SU-DHL-6 (cell line): Measurements from ENCODE around the gene CNTN4.

Source experiments
- H2AFZ ChIP-seq: fragments of 200-600 bp; sonication (generic); 2 replicates; pipeline ENCODE4 v1.6.1; 2014; ENCODE audit warnings: low read depth, mild to moderate bottlenecking, moderate library complexity, mixed read lengths, antibody characterized with exemption, low read length; ENCODE audit not compliant: severe bottlenecking
- H3F3A ChIP-seq: fragments of 200-600 bp; shearing (Covaris generic); 2 replicates; pipeline ENCODE4 v1.6.0; 2016; ENCODE audit warnings: antibody characterized with exemption, mild to moderate bottlenecking; ENCODE audit not compliant: insufficient read depth
- H3K27ac ChIP-seq: fragments of 200-600 bp; sonication (generic); 2 replicates; pipeline ENCODE4 v1.5.1; 2016; ENCODE audit warnings: low read depth, mild to moderate bottlenecking, low read length, moderate library complexity, mixed read lengths
- H3K27me3 ChIP-seq: fragments of 200-600 bp; sonication (generic), shearing (Covaris generic); 2 replicates; pipeline ENCODE4 v1.6.0; 2014; ENCODE audit warnings: mild to moderate bottlenecking, low read length
- H3K36me3 ChIP-seq: fragments of 200-600 bp; sonication (generic); 2 replicates; pipeline ENCODE4 v1.6.1; 2014; ENCODE audit warnings: mild to moderate bottlenecking, low read length, mixed read lengths
- H3K4me2 ChIP-seq: fragments of 300-600, 200-600 bp; shearing (Covaris generic), sonication (generic); 2 replicates; pipeline ENCODE4 v1.6.0; 2014; ENCODE audit warnings: low read length, low read depth, mild to moderate bottlenecking; ENCODE audit not compliant: poor library complexity, severe bottlenecking
- H3K4me3 ChIP-seq: fragments of 200-600 bp; sonication (generic); 2 replicates; pipeline ENCODE4 v1.5.1; 2014; ENCODE audit warnings: antibody characterized with exemption, low read length, mild to moderate bottlenecking, mixed read lengths; ENCODE audit not compliant: insufficient read depth, poor library complexity, severe bottlenecking
- H3K79me2 ChIP-seq: fragments of 200-600 bp; sonication (generic); 2 replicates; pipeline ENCODE4 v1.6.1; 2014; ENCODE audit warnings: mild to moderate bottlenecking, low read length, moderate library complexity; ENCODE audit not compliant: insufficient read depth
- H3K9ac ChIP-seq: fragments of 200-600 bp; sonication (generic); 2 replicates; pipeline ENCODE4 v1.7.0; 2014; ENCODE audit warnings: mild to moderate bottlenecking, low read length
- H3K9me2 ChIP-seq: fragments of 200-600 bp; sonication (generic); replicated peaks from 2 replicates; pipeline ENCODE4 v1.6.1; 2014; ENCODE audit warnings: low read length; ENCODE audit not compliant: insufficient read depth
- H3K9me3 ChIP-seq: fragments of 200-600 bp; sonication (generic); 2 replicates; pipeline ENCODE4 v1.6.1; 2014; ENCODE audit warnings: low read length, mixed read lengths; ENCODE audit not compliant: insufficient read depth
- H4K20me1 ChIP-seq: fragments of 200-600 bp; sonication (generic); 2 replicates; pipeline ENCODE4 v1.6.1; 2014; ENCODE audit warnings: low read depth, mild to moderate bottlenecking, antibody characterized with exemption, low read length, moderate library complexity, mixed read lengths
- CTCF ChIP-seq: fragments of 200-600 bp; sonication (generic); IDR thresholded peaks from one replicate; pipeline ENCODE4 v1.5.1; 2017; ENCODE audit warnings: antibody characterized with exemption, mild to moderate bottlenecking, low read length, moderate library complexity; ENCODE audit not compliant: insufficient read depth, poor library complexity, severe bottlenecking
- EZH2phosphoT487 ChIP-seq: fragments of 200-600 bp; sonication (generic), shearing (Covaris generic); conservative IDR thresholded peaks from 2 replicates; pipeline ENCODE4 v1.6.1; 2018; ENCODE audit warnings: mild to moderate bottlenecking, antibody characterized with exemption, low read length, moderate library complexity, mixed read lengths

The CNTN4 gene

GRCh38 chr3:3071136-3071535 is 972.5 kb downstream of the CNTN4 start:
- no peaks in the 10 kb centered on the region for H3K79me2 ChIP-seq

GRCh38 chr3:3074551-3075257 is 976.0 kb downstream of the CNTN4 start:
- Histone ChIP-seq H3K79me2 (no peaks in the 10 kb centered on the region), H2AFZ (no peak overlapping the region)
- TF ChIP-seq CTCF (no peak), EZH2phosphoT487 (no peak)

More at GRCh38 chr3:3071136-3071535, 972.5 kb downstream of the CNTN4 start:
- Histone ChIP-seq H3K4me3 (no peak overlapping the region), H3K27me3 (no peaks in the 10 kb centered on the region), H3K36me3 (no peaks in the 10 kb centered on the region), H3F3A (no peaks in the 10 kb centered on the region), H4K20me1 (no peaks in the 10 kb centered on the region), H3K9ac (no peak overlapping the region), H3K27ac (no peak overlapping the region), H3K4me2 (no peak overlapping the region), H3K9me3 (no peaks in the 10 kb centered on the region), H3K9me2 (no peaks in the 10 kb centered on the region), H2AFZ (no peak overlapping the region)
- no peak for TF ChIP-seq EZH2phosphoT487
- no peak for TF ChIP-seq CTCF

DNA sequence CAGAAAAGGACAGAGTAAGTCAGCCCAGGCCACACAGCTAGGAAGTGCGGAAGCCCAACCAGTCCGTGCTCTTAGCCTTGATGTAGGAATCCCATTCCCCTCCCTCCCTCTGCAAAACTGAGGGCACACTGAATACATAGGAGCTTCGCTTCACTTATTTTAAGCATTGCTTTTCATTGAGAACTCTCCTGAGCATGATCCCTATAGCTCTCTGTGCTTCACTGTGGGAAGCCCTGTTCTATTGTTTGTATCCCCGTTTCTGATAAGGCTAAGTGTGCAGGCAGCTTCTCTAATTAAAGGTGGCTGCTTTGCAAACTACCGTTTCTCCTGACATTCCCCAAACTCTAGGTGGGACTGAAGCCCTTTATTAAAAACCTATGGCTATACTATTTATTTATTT is 981.6 kb downstream of the CNTN4 start:
- H2AFZ ChIP-seq, result no peak overlapping the region
- H3F3A ChIP-seq, result no peaks in the 10 kb centered on the region
- H3K36me3 ChIP-seq, result no peaks in the 10 kb centered on the region
- no peak overlapping the region for H3K4me3 ChIP-seq
- H3K9me3 ChIP-seq, result no peaks in the 10 kb centered on the region
- H3K27me3 ChIP-seq, result no peaks in the 10 kb centered on the region
- no peak overlapping the region for H3K27ac ChIP-seq
- no peaks in the 10 kb centered on the region for H4K20me1 ChIP-seq
- H3K9me2 ChIP-seq, result no peaks in the 10 kb centered on the region
- TF ChIP-seq CTCF (no peak), EZH2phosphoT487 (no peak)
- H3K9ac ChIP-seq, result no peak overlapping the region
- H3K4me2 ChIP-seq, result no peak overlapping the region
- H3K79me2 ChIP-seq, result no peaks in the 10 kb centered on the region

More at GRCh38 chr3:3074551-3075257, 976.0 kb downstream of the CNTN4 start:
- no peak overlapping the region for H3K27ac ChIP-seq
- H3K4me3 ChIP-seq, result no peak overlapping the region
- H4K20me1 ChIP-seq, result no peaks in the 10 kb centered on the region
- H3K36me3 ChIP-seq, result no peaks in the 10 kb centered on the region
- no peaks in the 10 kb centered on the region for H3K9me3 ChIP-seq
- no peak overlapping the region for H3K4me2 ChIP-seq
- no peak overlapping the region for H3K9ac ChIP-seq
- no peaks in the 10 kb centered on the region for H3K27me3 ChIP-seq
- no peaks in the 10 kb centered on the region for H3F3A ChIP-seq
- no peaks in the 10 kb centered on the region for H3K9me2 ChIP-seq
